Natural killer cell (primary cell): ENCODE measurements around the gene TM9SF3. TPM values are rescaled to one million over a fixed set of nuclear protein-coding genes. Genes with fewer than 3 reads are reported as not detected.

Experiments used
- ATAC-seq, 3 donors: fragments of 150-1000 bp in 2 of 3; fragments of 200-7000 bp in 1 of 3; cut with Tn5 transposase; 1 replicate in 1 of 3; 2 replicates in 2 of 3; pipeline ENCODE4 v1.10.0; 2021; ENCODE audit warnings: mild to moderate bottlenecking in 2 of 3, moderate library complexity in 2 of 3
- DNase-seq, 2 donors: peaks; one replicate each; pipeline versions ENCODE4 v3.0.0 to v3.0.0-alpha.2; 2013 to 2021; ENCODE audit warnings: mixed read lengths in 1 of 2
- H3K27ac ChIP-seq: one replicate; pipeline ENCODE4 v1.5.1; 2013; ENCODE audit warnings: mild to moderate bottlenecking, low read length
- H3K27me3 ChIP-seq: one replicate; pipeline ENCODE4 v1.6.1; 2013; ENCODE audit warnings: low read length; ENCODE audit not compliant: control insufficient read depth, insufficient read depth
- H3K36me3 ChIP-seq: one replicate; pipeline ENCODE4 v1.6.1; 2013; ENCODE audit warnings: low read length; ENCODE audit not compliant: control insufficient read depth, insufficient read depth
- H3K4me1 ChIP-seq: one replicate; pipeline ENCODE4 v1.6.1; 2013; ENCODE audit warnings: low read length; ENCODE audit not compliant: control insufficient read depth, insufficient read depth
- H3K4me3 ChIP-seq: one replicate; pipeline ENCODE4 v1.5.1; 2013; ENCODE audit warnings: low read length
- H3K9me3 ChIP-seq: one replicate; pipeline ENCODE4 v1.6.1; 2013; ENCODE audit warnings: low read length; ENCODE audit not compliant: control insufficient read depth, insufficient read depth
- H3K27ac Mint-ChIP-seq, 2 donors: one replicate each; pipeline ENCODE4 v1.8.0; 2022; ENCODE audit warnings: mild to moderate bottlenecking in 2 of 2, mixed read lengths in 2 of 2, moderate library complexity in 1 of 2
- H3K27me3 Mint-ChIP-seq, 2 donors: one replicate each; pipeline ENCODE4 v1.8.0; 2022; ENCODE audit warnings: low read depth in 2 of 2, mixed read lengths in 2 of 2
- H3K36me3 Mint-ChIP-seq: one replicate; pipeline ENCODE4 v1.8.0; 2022; ENCODE audit warnings: mixed read lengths
- H3K4me1 Mint-ChIP-seq, 2 donors: one replicate each; pipeline ENCODE4 v1.8.0; 2022; ENCODE audit warnings: mixed read lengths in 2 of 2
- H3K4me3 Mint-ChIP-seq: one replicate; pipeline ENCODE4 v1.8.0; 2022; ENCODE audit warnings: mild to moderate bottlenecking, moderate library complexity, mixed read lengths
- H3K9me3 Mint-ChIP-seq, 2 donors: one replicate each; pipeline ENCODE4 v1.8.0; 2022; ENCODE audit warnings: mixed read lengths in 2 of 2
- CTCF ChIP-seq: fragments of 200-600 bp; IDR thresholded peaks from one replicate; pipeline ENCODE4 v1.8.0; 2022; ENCODE audit warnings: antibody characterized with exemption
- WGBS: methylation state at CpG from one replicate; pipeline ENCODE4 v1.1.7; 2013; ENCODE audit warnings: missing lambda C conversion rate; ENCODE audit not compliant: insufficient coverage; 5-methylcytosine and 5-hydroxymethylcytosine counted together
- intact Hi-C: fragments of 100-400 bp; cut with micrococcal nuclease; formaldehyde crosslinking; loops from one replicate; pipeline ENCODE4 v1.14.2; 2022
- total RNA-seq, 4 donors: library from RNA; stranded (reverse); fragments of 120-200 nt in 1 of 4; gene quantifications; one replicate each; pipeline versions ENCODE4 v1.2.3 to v1.2.4, GENCODE V29; 2013 to 2022

Gene TM9SF3
- total RNA-seq, 3 donors from 2014 or later (not counting 1 experiment from before 2014, with no cell fraction given): 113 to 119 (median 117) TPM

GRCh38 chr10:96532523-96532922 is 54.3 kb downstream of the TM9SF3 start:
- WGBS: no CpG with 5 or more reads among the region's 1 CpG
- no peak overlapping the region for H3K27ac ChIP-seq
- no peaks in the 10 kb centered on the region for H3K9me3 ChIP-seq
- intact Hi-C loops: no loop called here
- H3K36me3 ChIP-seq: peaks cover 55% of the 10 kb centered on the region
- H3K27ac Mint-ChIP-seq: no peak overlapping the region
- no peaks in the 10 kb centered on the region for H3K27me3 ChIP-seq
- H3K27me3 Mint-ChIP-seq: no peaks in the 10 kb centered on the region
- ATAC-seq (no peak), DNase-seq (no peak)
- no peak overlapping the region for H3K4me3 Mint-ChIP-seq
- H3K36me3 Mint-ChIP-seq: peaks cover 8% of the 10 kb centered on the region
- H3K4me3 ChIP-seq: no peak overlapping the region
- H3K9me3 Mint-ChIP-seq: no peaks in the 10 kb centered on the region
- TF ChIP-seq CTCF: no peak
- peaks cover 16 to 24% of the 10 kb centered on the region in 2 donors for H3K4me1 Mint-ChIP-seq
- no peaks in the 10 kb centered on the region for H3K4me1 ChIP-seq

GRCh38 chr10:96529634-96530279 is 57.1 kb downstream of the TM9SF3 start:
- ATAC-seq (no peak), DNase-seq (no peak)
- no peak overlapping the region for H3K4me3 ChIP-seq
- Mint-ChIP-seq H3K27me3 (no peaks in the 10 kb centered on the region), H3K4me3 (no peak overlapping the region), H3K36me3 (peaks cover 16% of the 10 kb centered on the region), H3K4me1 (peaks cover 5% of the 10 kb centered on the region in 2 donors), H3K9me3 (no peaks in the 10 kb centered on the region), H3K27ac (no peak overlapping the region)
- no peak for TF ChIP-seq CTCF
- WGBS: 93% methylated on average over 2 of the region's 6 CpGs
- H3K9me3 ChIP-seq: no peaks in the 10 kb centered on the region
- no peaks in the 10 kb centered on the region for H3K27me3 ChIP-seq
- no peaks in the 10 kb centered on the region for H3K4me1 ChIP-seq
- peaks cover 82% of the 10 kb centered on the region for H3K36me3 ChIP-seq
- intact Hi-C loops: no loop called here
- H3K27ac ChIP-seq: no peak overlapping the region

- Histone ChIP-seq H3K9me3 (no peaks in the 10 kb centered on the region), H3K27ac (no peak overlapping the region), H3K4me3 (no peak overlapping the region), H3K36me3 (peaks cover 72% of the 10 kb centered on the region), H3K4me1 (no peaks in the 10 kb centered on the region), H3K27me3 (no peaks in the 10 kb centered on the region)
- Mint-ChIP-seq H3K4me3 (no peak overlapping the region), H3K27ac (no peak overlapping the region), H3K36me3 (peaks cover 28% of the 10 kb centered on the region), H3K27me3 (no peaks in the 10 kb centered on the region), H3K4me1 (peaks cover 0 to 5% of the 10 kb centered on the region in 2 donors), H3K9me3 (no peaks in the 10 kb centered on the region)
- DNase-seq: no peak
- no peak for ATAC-seq
- WGBS: no CpG with 5 or more reads among the region's 1 CpG
- no peak for TF ChIP-seq CTCF
- intact Hi-C loops: no loop called here
These were observed 62.1 kb downstream of the TM9SF3 start for GRCh38 chr10:96524741-96525140.

GRCh38 chr10:96517284-96517683 is 69.5 kb downstream of the TM9SF3 start:
- H3K27ac ChIP-seq: no peak overlapping the region
- peaks cover 18% of the 10 kb centered on the region for H3K4me1 ChIP-seq
- intact Hi-C loops: no loop called here
- no peak for ATAC-seq
- peaks cover 29% of the 10 kb centered on the region for H3K36me3 ChIP-seq
- peaks cover 18% of the 10 kb centered on the region for H3K36me3 Mint-ChIP-seq
- H3K27ac Mint-ChIP-seq: peak overlapping the region in 1 of 2 donors; percentile 12
- H3K27me3 ChIP-seq: peaks cover 6% of the 10 kb centered on the region
- no peak overlapping the region for H3K4me3 ChIP-seq
- H3K9me3 Mint-ChIP-seq: no peaks in the 10 kb centered on the region
- no peak for TF ChIP-seq CTCF
- H3K4me1 Mint-ChIP-seq: peaks cover 15 to 16% of the 10 kb centered on the region in 2 donors
- DNase-seq: no peak
- no peak overlapping the region for H3K4me3 Mint-ChIP-seq
- WGBS: 88% methylated on average over 1 of the region's 1 CpG
- no peaks in the 10 kb centered on the region for H3K9me3 ChIP-seq
- H3K27me3 Mint-ChIP-seq: peaks cover 6 to 11% of the 10 kb centered on the region in 2 donors
